HepG2 (cell line): ENCODE results near the gene KANSL3. TPM values are rescaled to one million over a fixed set of nuclear protein-coding genes. Genes with fewer than 3 reads are reported as not detected.

ENCODE experiments used
- CREB1 ChIP-seq, 2 experiments: fragments of 450-650 bp in 1 of 2; IDR thresholded peaks; 2 replicates each; pipeline ENCODE4 v1.6.1; 2016 to 2017; ENCODE audit warnings: control low read depth in 1 of 2, mild to moderate bottlenecking in 1 of 2, missing compliant biosample characterization in 1 of 2, missing genetic modification characterization in 1 of 2
- FIP1L1 ChIP-seq: fragments of 200-400 bp; formaldehyde crosslinking; IDR thresholded peaks from 2 replicates; pipeline ENCODE4 v1.6.1; 2018; ENCODE audit warnings: low read depth, mild to moderate bottlenecking, low read length, moderate library complexity, borderline replicate concordance; ENCODE audit not compliant: insufficient read depth
- GZF1 ChIP-seq: sonication (generic); formaldehyde crosslinking; IDR thresholded peaks from 2 replicates; pipeline ENCODE4 v1.5.1; 2020; ENCODE audit warnings: mild to moderate bottlenecking, missing genetic modification reagents
- HDAC2 ChIP-seq: sonication (generic); formaldehyde crosslinking; IDR thresholded peaks from 2 replicates; pipeline ENCODE4 v1.4.0; 2020; ENCODE audit warnings: missing genetic modification reagents
- KLF12 ChIP-seq: sonication (generic); formaldehyde crosslinking; IDR thresholded peaks from 2 replicates; pipeline ENCODE4 v1.4.0; 2020; ENCODE audit warnings: missing genetic modification reagents, borderline replicate concordance
- MATR3 ChIP-seq: sonication (generic); formaldehyde crosslinking; IDR thresholded peaks from 2 replicates; pipeline ENCODE4 v1.4.0; 2020; ENCODE audit warnings: missing genetic modification reagents
- NFKB2 ChIP-seq: sonication (generic); formaldehyde crosslinking; IDR thresholded peaks from 2 replicates; pipeline ENCODE4 v1.4.0; 2020; ENCODE audit warnings: missing genetic modification reagents, borderline replicate concordance
- NFRKB ChIP-seq: fragments of 450-650 bp; IDR thresholded peaks from 2 replicates; pipeline ENCODE4 v1.6.1; 2017
- PHB2 ChIP-seq: fragments of 450-650 bp; IDR thresholded peaks from 2 replicates; pipeline ENCODE4 v1.6.1; 2018; ENCODE audit not compliant: partially characterized antibody
- PITX1 ChIP-seq: sonication (generic); formaldehyde crosslinking; IDR thresholded peaks from 2 replicates; pipeline ENCODE4 v1.5.1; 2020; ENCODE audit warnings: mild to moderate bottlenecking, missing genetic modification reagents
- TBP ChIP-seq: sonication (generic); formaldehyde crosslinking; IDR thresholded peaks from 2 replicates; pipeline ENCODE4 v1.5.0; 2020; ENCODE audit warnings: missing genetic modification reagents
- U2AF2 ChIP-seq: fragments of 200-400 bp; formaldehyde crosslinking; IDR thresholded peaks from 2 replicates; pipeline ENCODE4 v1.6.1; 2017; ENCODE audit warnings: low read depth, mild to moderate bottlenecking, low read length
- ZBTB7A ChIP-seq: sonication (generic); formaldehyde crosslinking; IDR thresholded peaks from 2 replicates; pipeline ENCODE4 v1.8.0; 2022; ENCODE audit warnings: mild to moderate bottlenecking, missing genetic modification reagents
- ZEB1 ChIP-seq: IDR thresholded peaks from 2 replicates; pipeline ENCODE4 v1.6.1; 2012; ENCODE audit warnings: mild to moderate bottlenecking, low read depth, inconsistent platforms; ENCODE audit not compliant: insufficient replicate concordance
- ZFYVE20 ChIP-seq: sonication (generic); formaldehyde crosslinking; IDR thresholded peaks from 2 replicates; pipeline ENCODE4 v1.8.0; 2023; ENCODE audit warnings: low read depth, mild to moderate bottlenecking, moderate library complexity, missing genetic modification reagents, borderline replicate concordance
- ZMYM4 ChIP-seq: sonication (generic); formaldehyde crosslinking; IDR thresholded peaks from 2 replicates; pipeline ENCODE4 v1.8.1; 2023; ENCODE audit warnings: mild to moderate bottlenecking, missing genetic modification reagents
- ZNF382 ChIP-seq: sonication (generic); formaldehyde crosslinking; IDR thresholded peaks from 2 replicates; pipeline ENCODE4 v1.5.0; 2020; ENCODE audit warnings: missing genetic modification reagents, mild to moderate bottlenecking, borderline replicate concordance
- ZNF562 ChIP-seq: sonication (generic); formaldehyde crosslinking; IDR thresholded peaks from 2 replicates; pipeline ENCODE4 v1.8.0; 2022; ENCODE audit warnings: missing genetic modification reagents, borderline replicate concordance
- ZNF674 ChIP-seq: sonication (generic); formaldehyde crosslinking; IDR thresholded peaks from 2 replicates; pipeline ENCODE4 v1.5.0; 2020; ENCODE audit warnings: low read depth, mild to moderate bottlenecking, missing genetic modification reagents
- ZNF7 ChIP-seq: IDR thresholded peaks from 2 replicates; pipeline ENCODE4 v1.6.1; 2016; ENCODE audit warnings: missing biosample characterization, missing genetic modification reagents
- ZNF737 ChIP-seq: sonication (generic); formaldehyde crosslinking; IDR thresholded peaks from 2 replicates; pipeline ENCODE4 v1.5.0; 2020; ENCODE audit warnings: missing genetic modification reagents, mild to moderate bottlenecking, borderline replicate concordance
- ZNF780A ChIP-seq: sonication (generic); formaldehyde crosslinking; IDR thresholded peaks from 2 replicates; pipeline ENCODE4 v1.8.0; 2022; ENCODE audit warnings: mild to moderate bottlenecking, missing genetic modification reagents, moderate library complexity
- polyA plus RNA-seq, 8 experiments: library from polyadenylated mRNA; depleted of rRNA in 3 of 8; stranded (reverse) in 7 of 8; unstranded in 1 of 8; fragments of >200 nt; fragmentation: Illumina TruSeq in 4 of 8; extraction: Trizol in 4 of 8; gene quantifications; 2 replicates each; pipeline versions ENCODE4 v1.2.1 to v1.2.3, GENCODE V29; 2011 to 2016; ENCODE audit warnings: low read depth in 4 of 8, missing spikeins in 1 of 8, mixed read lengths in 1 of 8; ENCODE audit not compliant: insufficient read depth in 1 of 8
- total RNA-seq, 5 experiments: library from RNA; depleted of rRNA; stranded (reverse); fragments of >200 nt; fragmentation: Illumina TruSeq; extraction: Trizol; gene quantifications; 2 replicates each; pipeline ENCODE4 v1.2.3, GENCODE V29; 2016; ENCODE audit warnings: low read depth in 1 of 5
- TF ChIP-seq, protein P1 (sequence below): sonication (generic); formaldehyde crosslinking; IDR thresholded peaks from 2 replicates; pipeline ENCODE4 v1.9.0; 2021; ENCODE audit warnings: mild to moderate bottlenecking, missing genetic modification reagents
- TF ChIP-seq, protein P2 (sequence below): IDR thresholded peaks from 2 replicates; pipeline ENCODE4 v1.6.1; 2016; ENCODE audit warnings: mild to moderate bottlenecking, missing biosample characterization, missing genetic modification reagents

Gene KANSL3
- total and polyA plus RNA-seq, 2 of the 13 experiments (the other 11 are each of a cell fraction or from before 2014, with no cell fraction given) = 20.8 to 37.3 TPM

DNA sequence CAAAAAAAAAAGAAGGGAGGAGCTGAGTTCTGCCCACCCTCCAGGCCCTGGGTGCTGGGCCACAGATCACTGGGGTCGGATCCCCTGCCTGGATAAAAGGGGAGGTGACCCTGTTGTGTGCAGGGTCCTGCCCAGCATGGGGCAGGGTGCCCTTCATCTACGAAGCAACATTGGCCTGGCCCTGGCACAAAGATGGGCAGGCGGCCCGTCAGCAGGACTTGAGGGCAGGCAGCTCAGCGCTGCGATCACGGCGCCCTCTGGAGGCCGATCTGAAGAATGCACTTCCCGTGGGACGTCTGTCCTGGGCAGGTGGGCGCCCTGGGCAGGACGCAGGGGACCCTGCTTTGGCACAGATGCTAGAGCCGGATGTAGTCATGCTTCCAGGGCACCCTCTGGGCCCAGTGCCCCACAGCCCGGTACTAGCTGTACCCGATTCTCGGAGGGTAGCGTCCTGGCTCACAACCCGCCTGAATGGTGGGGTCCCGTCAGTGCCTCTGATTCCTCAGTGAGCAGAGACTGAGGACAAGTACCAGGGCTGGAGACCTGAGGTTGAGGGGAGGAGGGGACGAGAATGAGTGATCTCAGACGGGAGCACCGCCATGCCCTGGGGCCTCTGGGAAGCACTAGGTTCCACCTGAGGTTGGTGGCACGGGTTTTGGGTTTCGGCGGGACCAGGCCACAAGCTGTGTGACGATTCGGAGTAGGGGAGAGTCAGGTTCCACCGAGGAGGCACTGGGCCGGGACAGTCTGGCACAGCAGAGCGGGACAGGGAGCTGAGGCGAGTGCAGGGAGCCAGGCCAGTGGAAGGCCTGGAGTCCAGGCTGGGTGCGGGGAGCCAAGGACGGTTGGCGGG lies 83.6 kb downstream of the KANSL3 start (continued):
- TF ChIP-seq, protein P1, sequence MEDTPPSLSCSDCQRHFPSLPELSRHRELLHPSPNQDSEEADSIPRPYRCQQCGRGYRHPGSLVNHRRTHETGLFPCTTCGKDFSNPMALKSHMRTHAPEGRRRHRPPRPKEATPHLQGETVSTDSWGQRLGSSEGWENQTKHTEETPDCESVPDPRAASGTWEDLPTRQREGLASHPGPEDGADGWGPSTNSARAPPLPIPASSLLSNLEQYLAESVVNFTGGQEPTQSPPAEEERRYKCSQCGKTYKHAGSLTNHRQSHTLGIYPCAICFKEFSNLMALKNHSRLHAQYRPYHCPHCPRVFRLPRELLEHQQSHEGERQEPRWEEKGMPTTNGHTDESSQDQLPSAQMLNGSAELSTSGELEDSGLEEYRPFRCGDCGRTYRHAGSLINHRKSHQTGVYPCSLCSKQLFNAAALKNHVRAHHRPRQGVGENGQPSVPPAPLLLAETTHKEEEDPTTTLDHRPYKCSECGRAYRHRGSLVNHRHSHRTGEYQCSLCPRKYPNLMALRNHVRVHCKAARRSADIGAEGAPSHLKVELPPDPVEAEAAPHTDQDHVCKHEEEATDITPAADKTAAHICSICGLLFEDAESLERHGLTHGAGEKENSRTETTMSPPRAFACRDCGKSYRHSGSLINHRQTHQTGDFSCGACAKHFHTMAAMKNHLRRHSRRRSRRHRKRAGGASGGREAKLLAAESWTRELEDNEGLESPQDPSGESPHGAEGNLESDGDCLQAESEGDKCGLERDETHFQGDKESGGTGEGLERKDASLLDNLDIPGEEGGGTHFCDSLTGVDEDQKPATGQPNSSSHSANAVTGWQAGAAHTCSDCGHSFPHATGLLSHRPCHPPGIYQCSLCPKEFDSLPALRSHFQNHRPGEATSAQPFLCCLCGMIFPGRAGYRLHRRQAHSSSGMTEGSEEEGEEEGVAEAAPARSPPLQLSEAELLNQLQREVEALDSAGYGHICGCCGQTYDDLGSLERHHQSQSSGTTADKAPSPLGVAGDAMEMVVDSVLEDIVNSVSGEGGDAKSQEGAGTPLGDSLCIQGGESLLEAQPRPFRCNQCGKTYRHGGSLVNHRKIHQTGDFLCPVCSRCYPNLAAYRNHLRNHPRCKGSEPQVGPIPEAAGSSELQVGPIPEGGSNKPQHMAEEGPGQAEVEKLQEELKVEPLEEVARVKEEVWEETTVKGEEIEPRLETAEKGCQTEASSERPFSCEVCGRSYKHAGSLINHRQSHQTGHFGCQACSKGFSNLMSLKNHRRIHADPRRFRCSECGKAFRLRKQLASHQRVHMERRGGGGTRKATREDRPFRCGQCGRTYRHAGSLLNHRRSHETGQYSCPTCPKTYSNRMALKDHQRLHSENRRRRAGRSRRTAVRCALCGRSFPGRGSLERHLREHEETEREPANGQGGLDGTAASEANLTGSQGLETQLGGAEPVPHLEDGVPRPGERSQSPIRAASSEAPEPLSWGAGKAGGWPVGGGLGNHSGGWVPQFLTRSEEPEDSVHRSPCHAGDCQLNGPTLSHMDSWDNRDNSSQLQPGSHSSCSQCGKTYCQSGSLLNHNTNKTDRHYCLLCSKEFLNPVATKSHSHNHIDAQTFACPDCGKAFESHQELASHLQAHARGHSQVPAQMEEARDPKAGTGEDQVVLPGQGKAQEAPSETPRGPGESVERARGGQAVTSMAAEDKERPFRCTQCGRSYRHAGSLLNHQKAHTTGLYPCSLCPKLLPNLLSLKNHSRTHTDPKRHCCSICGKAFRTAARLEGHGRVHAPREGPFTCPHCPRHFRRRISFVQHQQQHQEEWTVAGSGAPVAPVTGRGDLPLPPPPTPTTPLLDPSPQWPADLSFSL (CRISPR knock-in tag) = no peak
- 0 out of 2 replicates have a peak, but pooled peaks have one; percentile 40 for TF ChIP-seq HDAC2 (CRISPR knock-in tag)
- no peak for TF ChIP-seq U2AF2
- TF ChIP-seq FIP1L1 = no peak
- no peak for TF ChIP-seq ZNF7 (CRISPR knock-in tag)
- no peak for TF ChIP-seq ZBTB7A (CRISPR knock-in tag)
- TF ChIP-seq NFKB2 = no peak; the same call in 1 of the 2 replicates
- no peak for TF ChIP-seq ZFYVE20
- TF ChIP-seq KLF12 (CRISPR knock-in tag) = no peak
- TF ChIP-seq ZNF562 (CRISPR knock-in tag) = no peak
- no peak for TF ChIP-seq ZNF382
- TF ChIP-seq PITX1 = no peak; the same call in 1 of the 2 replicates
- no peak for TF ChIP-seq MATR3 (CRISPR knock-in tag)
- TF ChIP-seq PHB2 = no peak
- no peak for TF ChIP-seq CREB1 (IDR thresholded peaks at IDR 0.05)
- no peak for TF ChIP-seq CREB1 (CRISPR knock-in tag; IDR thresholded peaks at IDR 0.05)
- 0 out of 2 replicates have a peak, but pooled peaks have one; percentile 52 for TF ChIP-seq ZNF780A (CRISPR knock-in tag)
- 0 out of 2 replicates have a peak, but pooled peaks have one; percentile 52 for TF ChIP-seq GZF1 (CRISPR knock-in tag)
- no peak for TF ChIP-seq NFRKB
- 0 out of 2 replicates have a peak, but pooled peaks have one; percentile 45 for TF ChIP-seq ZMYM4
- no peak for TF ChIP-seq ZNF737
- no peak for TF ChIP-seq TBP (CRISPR knock-in tag)
- TF ChIP-seq ZNF674 = no peak
- TF ChIP-seq, protein P2, sequence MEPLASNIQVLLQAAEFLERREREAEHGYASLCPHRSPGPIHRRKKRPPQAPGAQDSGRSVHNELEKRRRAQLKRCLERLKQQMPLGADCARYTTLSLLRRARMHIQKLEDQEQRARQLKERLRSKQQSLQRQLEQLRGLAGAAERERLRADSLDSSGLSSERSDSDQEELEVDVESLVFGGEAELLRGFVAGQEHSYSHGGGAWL (CRISPR knock-in tag) = peak; percentile 29; the same call in 1 of the 2 replicates
- no peak for TF ChIP-seq ZEB1
